Mucosa of descending colon (tissue), 3 donors: Measurements from ENCODE around the gene USP13. TPM values are rescaled to one million over a fixed set of nuclear protein-coding genes. Genes with fewer than 3 reads are reported as not detected.

Experiments
- ATAC-seq: fragments of 200-7000 bp; cut with Tn5 transposase; one replicate; pipeline ENCODE4 v1.9.1; 2020; ENCODE audit warnings: mild to moderate bottlenecking, moderate library complexity
- DNase-seq, 3 donors: peaks; one replicate each; pipeline ENCODE4 v3.0.0-alpha.2; 2020
- H3K36me3 ChIP-seq: fragments of 200-600 bp; one replicate; pipeline ENCODE4 v1.8.0; 2021; ENCODE audit warnings: low read depth, mild to moderate bottlenecking
- H3K4me1 ChIP-seq: fragments of 200-600 bp; one replicate; pipeline ENCODE4 v1.8.0; 2021; ENCODE audit warnings: low read depth, mild to moderate bottlenecking
- H3K4me3 ChIP-seq: fragments of 200-600 bp; one replicate; pipeline ENCODE4 v1.8.0; 2021; ENCODE audit warnings: mild to moderate bottlenecking
- H3K9me3 ChIP-seq: fragments of 200-600 bp; one replicate; pipeline ENCODE4 v1.8.0; 2021; ENCODE audit warnings: mild to moderate bottlenecking
- intact Hi-C, 2 donors: fragments of 100-400 bp; cut with DNase I in 1 of 2; cut with micrococcal nuclease in 1 of 2; formaldehyde crosslinking; loops; one replicate each; pipeline versions ENCODE4 v1.11.0 to v1.11.1; 2022; cut with DNase I, micrococcal nuclease
- total RNA-seq, 3 donors: library from RNA; stranded (reverse); fragmentation: NEBNext Ultra II Directional in 2 of 3; extraction: Animal tissue kit (Norgen Biotek cat#: 25700) in 2 of 3; gene quantifications; one replicate each; pipeline versions ENCODE4 v1.2.1 to v1.2.4, GENCODE V29; 2021 to 2023
- TF ChIP-seq, protein P1 (sequence below): fragments of 200-600 bp; IDR thresholded peaks from one replicate; pipeline ENCODE4 v1.8.0; 2022; ENCODE audit warnings: antibody characterized with exemption, mild to moderate bottlenecking
- donor health status: DM: no; HTN: no; CAD: no; lungs with moderate emphysema.
- donor health status: DM: no; HTN: no; CAD: no.
- donor health status: DM: no; HTN: yes; CAD: no.

USP13 gene
- total RNA-seq, 3 donors from 2014 or later: 3.6 to 9.3 (median 5.5) TPM

DNA sequence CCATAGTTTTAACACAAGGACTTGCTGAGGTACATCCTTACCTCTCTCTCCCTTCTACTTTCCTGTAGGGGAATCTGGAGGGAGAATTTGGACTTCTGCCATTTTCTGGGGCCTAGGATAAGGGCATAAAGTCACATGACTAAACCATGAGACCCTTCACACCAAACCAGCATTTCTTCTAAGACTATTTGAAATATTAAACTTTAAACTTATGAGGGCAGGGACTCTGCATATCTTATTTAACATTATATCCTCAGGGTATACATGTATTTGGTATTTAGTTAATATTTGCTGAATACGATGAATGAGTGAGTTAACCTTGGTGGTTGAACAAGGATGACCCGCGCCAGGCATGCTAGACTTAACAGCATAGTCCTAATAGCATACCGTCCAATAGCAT, 63.4 kb downstream of the USP13 start:
- no peak for DNase-seq
- TF ChIP-seq, protein P1, sequence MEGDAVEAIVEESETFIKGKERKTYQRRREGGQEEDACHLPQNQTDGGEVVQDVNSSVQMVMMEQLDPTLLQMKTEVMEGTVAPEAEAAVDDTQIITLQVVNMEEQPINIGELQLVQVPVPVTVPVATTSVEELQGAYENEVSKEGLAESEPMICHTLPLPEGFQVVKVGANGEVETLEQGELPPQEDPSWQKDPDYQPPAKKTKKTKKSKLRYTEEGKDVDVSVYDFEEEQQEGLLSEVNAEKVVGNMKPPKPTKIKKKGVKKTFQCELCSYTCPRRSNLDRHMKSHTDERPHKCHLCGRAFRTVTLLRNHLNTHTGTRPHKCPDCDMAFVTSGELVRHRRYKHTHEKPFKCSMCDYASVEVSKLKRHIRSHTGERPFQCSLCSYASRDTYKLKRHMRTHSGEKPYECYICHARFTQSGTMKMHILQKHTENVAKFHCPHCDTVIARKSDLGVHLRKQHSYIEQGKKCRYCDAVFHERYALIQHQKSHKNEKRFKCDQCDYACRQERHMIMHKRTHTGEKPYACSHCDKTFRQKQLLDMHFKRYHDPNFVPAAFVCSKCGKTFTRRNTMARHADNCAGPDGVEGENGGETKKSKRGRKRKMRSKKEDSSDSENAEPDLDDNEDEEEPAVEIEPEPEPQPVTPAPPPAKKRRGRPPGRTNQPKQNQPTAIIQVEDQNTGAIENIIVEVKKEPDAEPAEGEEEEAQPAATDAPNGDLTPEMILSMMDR: no peak
- ATAC-seq: no peak
- H3K4me3 ChIP-seq: no peak overlapping the region
- intact Hi-C loops: no loop called here
- H3K4me1 ChIP-seq: no peaks in the 10 kb centered on the region
- H3K9me3 ChIP-seq: no peaks in the 10 kb centered on the region
- H3K36me3 ChIP-seq: no peaks in the 10 kb centered on the region

DNA sequence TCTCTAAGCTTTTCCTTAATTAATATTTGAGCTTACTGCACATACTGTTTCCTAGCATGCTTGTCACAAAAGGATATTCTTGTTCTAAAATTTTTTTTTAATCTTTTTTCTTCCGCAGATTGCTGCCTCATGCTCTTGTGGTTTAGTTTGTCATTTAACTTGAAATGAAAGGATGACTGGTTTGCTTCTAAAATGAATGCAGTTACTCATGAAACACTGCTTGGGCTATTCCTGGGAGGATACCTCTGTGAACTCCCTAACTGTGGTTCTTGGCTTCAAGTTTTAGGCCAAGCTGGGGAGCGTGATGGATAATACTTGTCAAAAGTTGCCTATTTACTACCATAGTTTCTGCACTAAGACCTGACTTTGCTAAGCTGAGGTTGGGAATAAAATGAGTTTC, 64.0 kb downstream of the USP13 start:
- Histone ChIP-seq H3K4me1 (no peaks in the 10 kb centered on the region), H3K4me3 (no peak overlapping the region), H3K36me3 (no peaks in the 10 kb centered on the region), H3K9me3 (no peaks in the 10 kb centered on the region)
- intact Hi-C loops: no loop called here
- TF ChIP-seq, protein P1: no peak
- no peak for DNase-seq
- ATAC-seq: no peak

DNA sequence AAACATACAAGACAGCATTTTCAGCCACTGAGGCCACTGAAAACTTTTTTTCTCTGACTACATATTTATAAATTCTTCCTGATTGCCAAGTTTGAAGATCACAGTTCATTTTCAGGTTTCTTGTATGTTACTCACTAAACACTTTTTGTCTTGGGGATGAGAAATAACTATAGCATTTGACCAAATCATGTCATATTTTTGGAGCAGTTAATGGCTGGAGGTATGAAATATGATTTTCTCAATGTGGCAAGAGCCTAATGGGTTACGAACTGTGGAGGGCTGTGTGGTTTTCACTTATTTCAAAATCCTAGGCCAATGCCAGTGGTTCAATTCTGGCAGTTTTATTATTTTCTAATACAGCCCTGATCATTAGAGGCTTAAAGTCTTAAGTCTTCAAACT, 64.4 kb downstream of the USP13 start:
- DNase-seq (no peak), ATAC-seq (no peak)
- intact Hi-C loops: no loop called here
- TF ChIP-seq, protein P1: no peak
- H3K9me3 ChIP-seq: no peaks in the 10 kb centered on the region
- no peak overlapping the region for H3K4me3 ChIP-seq
- no peaks in the 10 kb centered on the region for H3K4me1 ChIP-seq
- H3K36me3 ChIP-seq: no peaks in the 10 kb centered on the region

DNA sequence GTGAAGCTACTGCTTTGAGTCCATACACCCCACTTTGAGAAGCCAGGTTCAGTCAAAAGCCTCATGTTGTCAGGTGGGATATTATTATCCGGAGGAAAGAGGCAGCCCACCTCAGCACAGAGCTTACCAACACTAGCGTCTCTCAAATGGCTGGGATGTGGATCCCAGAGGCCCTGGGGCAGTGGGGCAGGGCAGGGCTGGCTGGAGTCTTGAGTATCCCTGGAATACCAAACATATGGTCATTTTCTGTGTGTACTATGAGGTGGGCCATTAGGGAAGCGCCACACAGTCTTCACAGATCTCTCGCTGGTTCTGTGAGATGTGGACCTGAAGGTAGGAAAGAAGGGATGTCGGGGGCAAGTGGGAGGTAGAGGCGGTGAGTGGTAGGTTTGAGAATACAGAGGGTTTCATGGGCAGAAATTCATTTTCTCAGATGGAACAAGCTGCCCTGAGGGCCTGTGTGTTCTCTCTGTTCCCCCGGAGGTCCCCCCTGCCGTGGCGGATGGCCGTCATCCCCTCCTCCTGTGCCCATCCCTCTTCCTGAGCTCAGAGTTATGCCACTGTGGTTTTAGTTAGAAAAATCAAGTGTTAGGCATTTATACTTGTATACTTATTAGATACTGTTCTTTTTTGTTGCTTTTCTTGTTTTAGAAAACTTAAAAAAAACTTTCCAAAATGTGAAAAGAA, 66.4 kb downstream of the USP13 start:
- Histone ChIP-seq H3K4me3 (no peak overlapping the region), H3K36me3 (no peaks in the 10 kb centered on the region), H3K9me3 (no peaks in the 10 kb centered on the region), H3K4me1 (no peaks in the 10 kb centered on the region)
- ATAC-seq (no peak), DNase-seq (no peak)
- intact Hi-C loops: no loop called here
- TF ChIP-seq, protein P1: no peak

DNA sequence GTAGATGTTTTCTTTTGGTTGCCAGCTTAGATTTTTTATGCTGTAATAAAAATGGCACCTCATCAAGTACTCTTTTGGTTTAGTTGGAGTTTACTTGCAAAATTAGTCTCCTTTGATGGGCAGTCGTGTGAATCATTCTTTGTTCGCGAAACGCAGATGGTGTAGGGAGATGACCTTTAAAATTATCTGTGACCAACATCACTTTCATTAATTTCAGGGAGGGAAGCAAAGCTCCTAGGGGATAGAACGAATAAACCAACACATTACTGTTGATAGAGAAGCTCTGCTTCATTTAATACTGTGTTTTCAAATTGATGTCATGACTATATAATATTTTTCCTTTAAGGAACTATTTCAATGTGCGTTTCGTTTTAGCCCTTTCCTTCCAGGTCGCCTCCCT, 67.4 kb downstream of the USP13 start:
- Histone ChIP-seq H3K4me3 (no peak overlapping the region), H3K4me1 (no peaks in the 10 kb centered on the region), H3K9me3 (no peaks in the 10 kb centered on the region), H3K36me3 (no peaks in the 10 kb centered on the region)
- ATAC-seq: no peak
- intact Hi-C loops: no loop called here
- TF ChIP-seq, protein P1: no peak
- DNase-seq: no peak

DNA sequence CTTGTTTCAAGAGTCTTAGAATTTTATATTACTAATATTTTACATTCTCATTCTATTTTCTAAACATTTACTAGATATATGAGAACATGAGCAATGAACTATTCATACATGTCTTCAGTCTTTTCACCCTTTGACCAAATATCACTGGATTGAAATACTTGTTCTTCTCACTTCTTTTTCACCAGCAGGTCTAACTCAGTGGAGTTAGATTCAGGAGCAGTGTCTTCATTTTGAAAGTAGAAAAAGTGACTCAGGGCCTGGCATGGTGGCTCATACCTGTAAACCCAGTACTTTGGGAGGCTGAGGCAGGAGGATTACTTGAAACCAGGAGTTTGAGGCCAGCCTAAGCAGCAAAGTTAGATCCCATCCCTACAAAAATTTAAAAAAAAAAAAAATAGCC, 70.8 kb downstream of the USP13 start:
- Histone ChIP-seq H3K9me3 (no peaks in the 10 kb centered on the region), H3K4me3 (no peak overlapping the region), H3K4me1 (no peaks in the 10 kb centered on the region), H3K36me3 (no peaks in the 10 kb centered on the region)
- intact Hi-C loops: no loop called here
- TF ChIP-seq, protein P1: no peak
- no peak for DNase-seq
- no peak for ATAC-seq
